ENCODE measurements around the gene DNAJB14. TPM values are rescaled to one million over a fixed set of nuclear protein-coding genes. Genes with fewer than 3 reads are reported as not detected.
A peak's percentile ranks its signal among the peaks of the same experiment; 100 is the strongest.
"Not testable (repeated sequence)": the region's sequence is repeated elsewhere in the genome, so short reads cannot be mapped to it uniquely, and the experiment has no call there.

Gene DNAJB14
- total and polyA plus RNA-seq, 2 of the 4 experiments (the other 2 are of a cell fraction): 12.9 to 15.6 TPM

GRCh38 chr4:99960648-99961047, 14.2 kb upstream of the DNAJB14 start:
- Histone ChIP-seq H3K56ac (ENCODE audit: extremely low read depth, insufficient read depth, low read length) (no peak overlapping the region), H3K36me3 (ENCODE audit: control insufficient read depth, insufficient read depth, low read length) (no peaks in the 10 kb centered on the region), H3K14ac (replicated peaks; ENCODE audit: low read depth, low read length) (no peak overlapping the region), H3K23ac (ENCODE audit: low read depth, low read length) (no peak overlapping the region), H4K91ac (ENCODE audit: insufficient read depth, low read depth, low read length) (no peak overlapping the region), H2BK120ac (ENCODE audit: low read depth, low read length) (no peak overlapping the region), H3K4me2 (ENCODE audit: low read depth, low read length) (no peak overlapping the region), H3K9ac (ENCODE audit: low read depth, low read length) (no peak overlapping the region), H3K4me3 (ENCODE audit: insufficient read depth, low read depth, low read length) (no peak overlapping the region), H4K20me1 (ENCODE audit: insufficient read depth, low read length) (no peaks in the 10 kb centered on the region), H2AK9ac (replicated peaks; ENCODE audit: low read depth, low read length, poor library complexity) (no peak overlapping the region), H3K27me3 (ENCODE audit: control insufficient read depth, insufficient read depth, low read length) (no peaks in the 10 kb centered on the region), H3K27ac (ENCODE audit: insufficient read depth, low read length) (no peak overlapping the region), H2BK5ac (ENCODE audit: low read depth, low read length, poor library complexity, severe bottlenecking) (peak overlapping the region; percentile 5), H3K4me1 (ENCODE audit: control insufficient read depth, insufficient read depth, low read length) (peaks cover 2% of the 10 kb centered on the region; the same call in 1 of the 2 replicates), H2AFZ (replicated peaks; ENCODE audit: low read length, poor library complexity) (no peak overlapping the region), H3K9me1 (ENCODE audit: insufficient read depth, low read length) (no peaks in the 10 kb centered on the region), H3K9me3 (ENCODE audit: control insufficient read depth, insufficient read depth, low read length) (no peaks in the 10 kb centered on the region), H3K4ac (ENCODE audit: low read depth, low read length) (no peak overlapping the region), H2BK15ac (ENCODE audit: low read depth, low read length) (no peak overlapping the region), H4K5ac (ENCODE audit: low read depth, low read length) (no peak overlapping the region), H3K18ac (ENCODE audit: low read depth, low read length) (no peak overlapping the region), H4K8ac (ENCODE audit: low read depth in 2 of 2, low read length in 2 of 2) (no peak overlapping the region), H3K79me1 (ENCODE audit: low read depth in 1 of 2, low read length in 2 of 2) (no peaks in the 10 kb centered on the region), H2AK5ac (ENCODE audit: low read depth, low read length) (no peak overlapping the region), H2BK20ac (ENCODE audit: low read depth, low read length) (0 out of 2 replicates have a peak overlapping the region, but pooled peaks have one; percentile 29)
- CTCF ChIA-PET: interaction anchor here (0.6 kb wide), 1 partner anchor 59 kb away, joined by 4 read pairs; no protein-coding TSS in a partner anchor
- dilution Hi-C loops (cut with HindIII; ENCODE audit: low sequenced_read_pairs, unreplicated experiment): no loop called here
- no peak for DNase-seq
- WGBS, 2 experiments (ENCODE audit: extremely low coverage in 2 of 2, insufficient read length in 1 of 2): no CpG with 5 or more reads among the region's 2 CpGs
- TF ChIP-seq NFE2L2 (IDR thresholded peaks at IDR 0.05; ENCODE audit: low read depth, low read length) (peak; percentile 47; the same call in 1 of the 2 replicates), FOS (IDR thresholded peaks at IDR 0.05; ENCODE audit: low read depth, low read length) (no peak)
- intact Hi-C loops (cut with micrococcal nuclease): no loop called here
- BruUV-seq (replicated peaks): no TSS peak
- peak; percentile 11 for ATAC-seq (ENCODE audit: low read depth)
- POLR2A ChIA-PET (ENCODE audit: unreplicated experiment): no interaction called here
- in situ Hi-C loops (cut with MboI; ENCODE audit: low sequenced_read_pairs): no loop called here

DNA sequence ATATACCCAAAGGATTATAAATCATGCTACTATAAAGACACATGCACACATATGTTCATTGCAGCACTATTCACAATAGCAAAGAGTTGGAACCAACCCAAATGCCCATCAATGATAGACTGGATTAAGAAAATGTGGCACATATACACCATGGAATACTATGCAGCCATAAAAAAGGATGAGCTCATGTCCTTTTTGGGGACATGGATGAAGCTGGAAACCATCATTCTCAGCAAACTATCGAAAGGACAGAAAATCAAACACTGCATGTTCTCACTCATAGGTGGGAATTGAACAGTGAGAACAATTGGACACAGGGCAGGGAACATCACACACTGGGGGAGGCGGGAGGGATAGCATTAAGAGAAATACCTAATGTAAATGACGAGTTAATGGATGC, 11.8 kb upstream of the DNAJB14 start:
- BruUV-seq (replicated peaks); H3K4ac ChIP-seq (ENCODE audit: low read depth, low read length); POLR2A ChIA-PET (ENCODE audit: unreplicated experiment); CTCF ChIA-PET; H3K18ac ChIP-seq (ENCODE audit: low read depth, low read length); H2AK5ac ChIP-seq (ENCODE audit: low read depth, low read length); H3K23ac ChIP-seq (ENCODE audit: low read depth, low read length); H2AK9ac ChIP-seq (replicated peaks; ENCODE audit: low read depth, low read length, poor library complexity); H3K56ac ChIP-seq (ENCODE audit: extremely low read depth, insufficient read depth, low read length); H3K27me3 ChIP-seq (ENCODE audit: control insufficient read depth, insufficient read depth, low read length); in situ Hi-C loops (cut with MboI; ENCODE audit: low sequenced_read_pairs); H2BK120ac ChIP-seq (ENCODE audit: low read depth, low read length); H3K4me2 ChIP-seq (ENCODE audit: low read depth, low read length); dilution Hi-C loops (cut with HindIII; ENCODE audit: low sequenced_read_pairs, unreplicated experiment); H4K91ac ChIP-seq (ENCODE audit: insufficient read depth, low read depth, low read length); H3K4me1 ChIP-seq (ENCODE audit: control insufficient read depth, insufficient read depth, low read length); H3K4me3 ChIP-seq (ENCODE audit: insufficient read depth, low read depth, low read length); H2BK20ac ChIP-seq (ENCODE audit: low read depth, low read length); H4K8ac ChIP-seq (ENCODE audit: low read depth in 2 of 2, low read length in 2 of 2); H4K20me1 ChIP-seq (ENCODE audit: insufficient read depth, low read length); H2BK15ac ChIP-seq (ENCODE audit: low read depth, low read length); H3K9ac ChIP-seq (ENCODE audit: low read depth, low read length); H3K36me3 ChIP-seq (ENCODE audit: control insufficient read depth, insufficient read depth, low read length); H2BK5ac ChIP-seq (ENCODE audit: low read depth, low read length, poor library complexity, severe bottlenecking); H3K27ac ChIP-seq (ENCODE audit: insufficient read depth, low read length); H4K5ac ChIP-seq (ENCODE audit: low read depth, low read length); H3K79me1 ChIP-seq (ENCODE audit: low read depth in 1 of 2, low read length in 2 of 2); H2AFZ ChIP-seq (replicated peaks; ENCODE audit: low read length, poor library complexity); DNase-seq; H3K14ac ChIP-seq (replicated peaks; ENCODE audit: low read depth, low read length); H3K9me1 ChIP-seq (ENCODE audit: insufficient read depth, low read length); ATAC-seq (ENCODE audit: low read depth); H3K9me3 ChIP-seq (ENCODE audit: control insufficient read depth, insufficient read depth, low read length); intact Hi-C loops (cut with micrococcal nuclease): not testable (repeated sequence)
- WGBS, 2 experiments (ENCODE audit: extremely low coverage in 2 of 2, insufficient read length in 1 of 2): no CpG with 5 or more reads among the region's 3 CpGs
